Caco-2 (cell line): Measurements from ENCODE around the gene ZNF701. TPM values are rescaled to one million over a fixed set of nuclear protein-coding genes. Genes with fewer than 3 reads are reported as not detected.
A peak's percentile ranks its signal among the peaks of the same experiment; 100 is the strongest.

Experiments
- Bru-seq: library from RNA; stranded (reverse); fragments of 400-500 nt; gene quantifications from one replicate; lab custom pipeline; 2021; lab: Mats Ljungman, UMichigan
- BruChase-seq, 2 experiments: library from RNA; stranded (reverse); fragments of 400-500 nt; gene quantifications; one replicate each; lab custom pipeline; 2021; lab: Mats Ljungman, UMichigan
- BruUV-seq: library from RNA; stranded (reverse); fragments of 400-500 nt; replicated peaks from 2 replicates; lab custom pipeline; 2021; lab: Mats Ljungman, UMichigan
- CTCF ChIA-PET: fragments of 300-600 bp; sonication (Branson Sonifier 250); formaldehyde crosslinking; loops from one replicate; lab custom pipeline; 2022; ENCODE audit warnings: antibody characterized with exemption; lab: Charles Lee
- POLR2A ChIA-PET: fragments of 300-600 bp; sonication (Branson Sonifier 250); formaldehyde crosslinking; loops from one replicate; lab custom pipeline; 2022; ENCODE audit warnings: antibody characterized with exemption; lab: Charles Lee
- DNase-seq, 2 experiments: peaks; one replicate each; pipeline versions ENCODE4 v3.0.0 to v3.0.0-alpha.2; 2020 to 2022
- H3K27me3 ChIP-seq: replicated peaks from 2 replicates; pipeline ENCODE4 v1.6.0; 2011; ENCODE audit warnings: low read length; ENCODE audit not compliant: control insufficient read depth, insufficient read depth
- H3K36me3 ChIP-seq: 2 replicates; pipeline ENCODE4 v1.5.1; 2011; ENCODE audit warnings: low read length; ENCODE audit not compliant: control insufficient read depth, insufficient read depth
- H3K4me1 ChIP-seq: fragments of 250-450 bp; sonication (Bioruptor Pico); 2 replicates; pipeline ENCODE4 v1.5.1; 2020; ENCODE audit warnings: mild to moderate bottlenecking
- H3K4me3 ChIP-seq: 2 replicates; pipeline ENCODE4 v1.5.1; 2011; ENCODE audit warnings: low read depth, mild to moderate bottlenecking, control low read depth, low read length
- H3K9me3 ChIP-seq: fragments of 250-450 bp; sonication (Bioruptor Pico); 2 replicates; pipeline ENCODE4 v1.5.1; 2020; ENCODE audit warnings: mild to moderate bottlenecking, moderate library complexity
- H3K27ac Mint-ChIP-seq: one replicate; pipeline ENCODE4 v1.8.0; 2022; ENCODE audit warnings: mixed read lengths; ENCODE audit not compliant: unreplicated experiment
- H3K27me3 Mint-ChIP-seq: one replicate; pipeline ENCODE4 v1.8.0; 2022; ENCODE audit warnings: mixed read lengths; ENCODE audit not compliant: insufficient read depth, unreplicated experiment
- H3K36me3 Mint-ChIP-seq: one replicate; pipeline ENCODE4 v1.8.0; 2022; ENCODE audit warnings: mild to moderate bottlenecking, mixed read lengths; ENCODE audit not compliant: insufficient read depth, unreplicated experiment
- H3K4me1 Mint-ChIP-seq: one replicate; pipeline ENCODE4 v1.8.0; 2022; ENCODE audit warnings: low read depth, mixed read lengths; ENCODE audit not compliant: unreplicated experiment
- H3K4me3 Mint-ChIP-seq: one replicate; pipeline ENCODE4 v1.8.0; 2022; ENCODE audit warnings: mild to moderate bottlenecking, moderate library complexity, mixed read lengths; ENCODE audit not compliant: unreplicated experiment
- H3K9me3 Mint-ChIP-seq: one replicate; pipeline ENCODE4 v1.8.0; 2022; ENCODE audit warnings: mixed read lengths; ENCODE audit not compliant: unreplicated experiment
- intact Hi-C: fragments of 100-400 bp; cut with micrococcal nuclease; formaldehyde crosslinking; loops from one replicate; pipeline ENCODE4 v1.10.0; 2022; ENCODE audit not compliant: unreplicated experiment
- long read RNA-seq: library from polyadenylated mRNA; stranded (forward); transcript quantifications from one replicate; pipeline ENCODE4 v2.0.0, GENCODE V29; 2022
- total RNA-seq: library from RNA; stranded (reverse); gene quantifications from 2 replicates; pipeline ENCODE4 v1.2.3, GENCODE V29; 2022
- TF ChIP-seq, protein P1 (sequence below), 2 experiments: fragments of 200-600 bp in 1 of 2; IDR thresholded peaks; 1 replicate in 1 of 2; 2 replicates in 1 of 2; pipeline versions ENCODE4 v1.5.1 to v1.8.0; 2011 to 2022; ENCODE audit warnings: antibody characterized with exemption in 1 of 2, control low read depth in 1 of 2, inconsistent platforms in 1 of 2, low read depth in 1 of 2, low read length in 1 of 2, mild to moderate bottlenecking in 1 of 2, moderate library complexity in 1 of 2; ENCODE audit not compliant: insufficient read depth in 1 of 2, severe bottlenecking in 1 of 2, unreplicated experiment in 1 of 2

ZNF701 gene
- total RNA-seq: 17.5 and 19.6 TPM in 2 replicates
- Bru-seq, nascent RNA: percentile 72 among the genes with signal in this experiment
- percentile 84 among the genes with signal in this experiment for BruChase-seq, experiment 1, labeled RNA remaining after a 2-hour chase
- BruChase-seq, experiment 2, labeled RNA remaining after a 6-hour chase: percentile 80 among the genes with signal in this experiment
- long read RNA-seq, transcript ZNF701-202 (4 exons, 2,634 nt): major isoform, 27 of 31 reads
- long read RNA-seq, partial matches to known transcripts: 1 of 31 reads
- long read RNA-seq, other reads (novel, unspliced or antisense): 2 of 31 reads

GRCh38 chr19:52570000-52570861 lies at the start of gene ZNF701:
Gene ZNF701 (plus strand): TSS chr19:52570287. CDS start chr19:52574148, 3,861 bp downstream.
- Histone ChIP-seq H3K4me1 (0 out of 2 replicates have a peak, but pooled peaks cover 3% of the 10 kb centered on the region), H3K9me3 (peaks cover 2% of the 10 kb centered on the region; the same call in 1 of the 2 replicates), H3K4me3 (peak within 1 kb of the TSS; percentile 77), H3K27me3 (no peaks in the 10 kb centered on the region), H3K36me3 (peaks cover 1% of the 10 kb centered on the region; the same call in 1 of the 2 replicates)
- POLR2A ChIA-PET: interaction anchor here (0.6 kb wide), 1 partner anchor 36 kb away, joined by 6 read pairs; no protein-coding TSS in a partner anchor
- peak within 1 kb of the TSS; percentile 75 for H3K4me3 Mint-ChIP-seq
- intact Hi-C loops: loop anchor here (1.0 kb wide), 2 partner anchors 31 to 43 kb away; partner anchors contain the start of gene ZNF808
- H3K4me1 Mint-ChIP-seq: peaks cover 10% of the 10 kb centered on the region
- H3K9me3 Mint-ChIP-seq: peaks cover 22% of the 10 kb centered on the region
- TF ChIP-seq, protein P1, sequence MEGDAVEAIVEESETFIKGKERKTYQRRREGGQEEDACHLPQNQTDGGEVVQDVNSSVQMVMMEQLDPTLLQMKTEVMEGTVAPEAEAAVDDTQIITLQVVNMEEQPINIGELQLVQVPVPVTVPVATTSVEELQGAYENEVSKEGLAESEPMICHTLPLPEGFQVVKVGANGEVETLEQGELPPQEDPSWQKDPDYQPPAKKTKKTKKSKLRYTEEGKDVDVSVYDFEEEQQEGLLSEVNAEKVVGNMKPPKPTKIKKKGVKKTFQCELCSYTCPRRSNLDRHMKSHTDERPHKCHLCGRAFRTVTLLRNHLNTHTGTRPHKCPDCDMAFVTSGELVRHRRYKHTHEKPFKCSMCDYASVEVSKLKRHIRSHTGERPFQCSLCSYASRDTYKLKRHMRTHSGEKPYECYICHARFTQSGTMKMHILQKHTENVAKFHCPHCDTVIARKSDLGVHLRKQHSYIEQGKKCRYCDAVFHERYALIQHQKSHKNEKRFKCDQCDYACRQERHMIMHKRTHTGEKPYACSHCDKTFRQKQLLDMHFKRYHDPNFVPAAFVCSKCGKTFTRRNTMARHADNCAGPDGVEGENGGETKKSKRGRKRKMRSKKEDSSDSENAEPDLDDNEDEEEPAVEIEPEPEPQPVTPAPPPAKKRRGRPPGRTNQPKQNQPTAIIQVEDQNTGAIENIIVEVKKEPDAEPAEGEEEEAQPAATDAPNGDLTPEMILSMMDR (IDR thresholded peaks at IDR 0.05; ENCODE audit: insufficient read depth in 1 of 2, low read depth in 1 of 2, low read length in 1 of 2, severe bottlenecking in 1 of 2, unreplicated experiment in 1 of 2): peak; percentile 12 to 42
- H3K36me3 Mint-ChIP-seq: peaks cover 65% of the 10 kb centered on the region
- H3K27ac Mint-ChIP-seq: peak within 1 kb of the TSS; percentile 90
- CTCF ChIA-PET: no interaction called here
- peak; percentile 96 to 98 for DNase-seq
- BruUV-seq: TSS peak; percentile 67
- no peaks in the 10 kb centered on the region for H3K27me3 Mint-ChIP-seq

GRCh38 chr19:52522551-52522950 lies 47.5 kb upstream of the ZNF701 start:
- no peak overlapping the region for H3K4me3 Mint-ChIP-seq
- H3K4me1 Mint-ChIP-seq: no peaks in the 10 kb centered on the region
- no TSS peak for BruUV-seq
- DNase-seq: no peak
- no peak overlapping the region for H3K4me3 ChIP-seq
- no peaks in the 10 kb centered on the region for H3K27me3 Mint-ChIP-seq
- TF ChIP-seq, protein P1 (IDR thresholded peaks at IDR 0.05; ENCODE audit: insufficient read depth in 1 of 2, low read depth in 1 of 2, low read length in 1 of 2, severe bottlenecking in 1 of 2, unreplicated experiment in 1 of 2): no peak
- intact Hi-C loops: no loop called here
- peaks cover 14% of the 10 kb centered on the region for H3K36me3 Mint-ChIP-seq
- H3K9me3 Mint-ChIP-seq: peaks cover 22% of the 10 kb centered on the region
- CTCF ChIA-PET: no interaction called here
- peaks cover 18% of the 10 kb centered on the region for H3K9me3 ChIP-seq
- POLR2A ChIA-PET: no interaction called here
- H3K4me1 ChIP-seq: no peaks in the 10 kb centered on the region
- H3K27me3 ChIP-seq: no peaks in the 10 kb centered on the region
- H3K36me3 ChIP-seq: no peaks in the 10 kb centered on the region
- H3K27ac Mint-ChIP-seq: no peak overlapping the region

DNA sequence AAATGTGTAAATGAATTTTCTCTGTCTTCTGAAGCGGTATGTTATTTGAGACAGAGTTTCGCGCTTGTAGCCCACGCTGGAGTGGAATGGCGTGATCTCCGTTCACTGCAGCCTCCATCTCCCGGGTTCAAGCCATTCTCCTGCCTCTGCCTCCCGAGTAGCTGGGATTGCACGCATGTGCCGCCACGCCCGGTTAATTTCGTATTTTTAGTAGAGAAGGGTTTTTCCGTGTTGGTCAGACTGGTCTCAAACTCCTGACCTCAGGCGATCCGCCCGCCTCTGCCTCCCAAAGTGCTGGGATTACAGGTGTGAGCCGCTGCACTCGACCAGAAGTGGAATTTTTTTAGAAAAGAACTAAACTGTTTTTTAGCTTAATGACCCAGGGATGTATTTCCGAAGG lies 46.0 kb upstream of the ZNF701 start:
- H3K27me3 ChIP-seq: no peaks in the 10 kb centered on the region
- H3K27ac Mint-ChIP-seq: no peak overlapping the region
- no peaks in the 10 kb centered on the region; the same call in 1 of the 2 replicates for H3K36me3 ChIP-seq
- ChIA-PET CTCF (no interaction called here), POLR2A (no interaction called here)
- no peak overlapping the region for H3K4me3 Mint-ChIP-seq
- DNase-seq: no peak
- peaks cover 20% of the 10 kb centered on the region for H3K36me3 Mint-ChIP-seq
- BruUV-seq: no TSS peak
- intact Hi-C loops: no loop called here
- peaks cover 18% of the 10 kb centered on the region for H3K9me3 ChIP-seq
- H3K9me3 Mint-ChIP-seq: peaks cover 30% of the 10 kb centered on the region
- H3K4me3 ChIP-seq: no peak overlapping the region
- peaks cover 11% of the 10 kb centered on the region for H3K4me1 Mint-ChIP-seq
- no peaks in the 10 kb centered on the region for H3K4me1 ChIP-seq
- no peaks in the 10 kb centered on the region for H3K27me3 Mint-ChIP-seq
- TF ChIP-seq, protein P1 (IDR thresholded peaks at IDR 0.05; ENCODE audit: insufficient read depth in 1 of 2, low read depth in 1 of 2, low read length in 1 of 2, severe bottlenecking in 1 of 2, unreplicated experiment in 1 of 2): no peak
